ENCODE data around the gene DPP6.

GRCh38 chr7:154770361-154770760, 718.2 kb downstream of the DPP6 start:
- TF ChIP-seq NFRKB (IDR thresholded peaks at IDR 0.05) (no peak), ARNT (IDR thresholded peaks at IDR 0.05) (no peak), L3MBTL2 (conservative IDR thresholded peaks at IDR 0.05) (no peak)

Data from HEK293T (cell line).